ENCODE results near the gene DPP10. TPM values are rescaled to one million over a fixed set of nuclear protein-coding genes. Genes with fewer than 3 reads are reported as not detected.
A peak's percentile ranks its signal among the peaks of the same experiment; 100 is the strongest.
"Not testable (repeated sequence)": the region's sequence is repeated elsewhere in the genome, so short reads cannot be mapped to it uniquely, and the experiment has no call there.

DPP10 gene
- total RNA-seq, 4 donors from 2014 or later: 1.9 to 8.3 (median 2.9) TPM

GRCh38 chr2:114517580-114517979, 75.1 kb downstream of the DPP10 start:
- Histone ChIP-seq H3K36me3 (no peaks in the 10 kb centered on the region), H3K4me1 (no peaks in the 10 kb centered on the region), H3K9me3 (no peaks in the 10 kb centered on the region), H3K4me3 (no peak overlapping the region), H3K27ac (no peak overlapping the region), H3K27me3 (no peaks in the 10 kb centered on the region)
- no peak for TF ChIP-seq POLR2A (IDR thresholded peaks at IDR 0.05)
- TF ChIP-seq, protein P1, sequence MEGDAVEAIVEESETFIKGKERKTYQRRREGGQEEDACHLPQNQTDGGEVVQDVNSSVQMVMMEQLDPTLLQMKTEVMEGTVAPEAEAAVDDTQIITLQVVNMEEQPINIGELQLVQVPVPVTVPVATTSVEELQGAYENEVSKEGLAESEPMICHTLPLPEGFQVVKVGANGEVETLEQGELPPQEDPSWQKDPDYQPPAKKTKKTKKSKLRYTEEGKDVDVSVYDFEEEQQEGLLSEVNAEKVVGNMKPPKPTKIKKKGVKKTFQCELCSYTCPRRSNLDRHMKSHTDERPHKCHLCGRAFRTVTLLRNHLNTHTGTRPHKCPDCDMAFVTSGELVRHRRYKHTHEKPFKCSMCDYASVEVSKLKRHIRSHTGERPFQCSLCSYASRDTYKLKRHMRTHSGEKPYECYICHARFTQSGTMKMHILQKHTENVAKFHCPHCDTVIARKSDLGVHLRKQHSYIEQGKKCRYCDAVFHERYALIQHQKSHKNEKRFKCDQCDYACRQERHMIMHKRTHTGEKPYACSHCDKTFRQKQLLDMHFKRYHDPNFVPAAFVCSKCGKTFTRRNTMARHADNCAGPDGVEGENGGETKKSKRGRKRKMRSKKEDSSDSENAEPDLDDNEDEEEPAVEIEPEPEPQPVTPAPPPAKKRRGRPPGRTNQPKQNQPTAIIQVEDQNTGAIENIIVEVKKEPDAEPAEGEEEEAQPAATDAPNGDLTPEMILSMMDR (IDR thresholded peaks at IDR 0.05): no peak
- DNase-seq: no peak

- DNase-seq: no peak
- Histone ChIP-seq H3K9me3 (no peaks in the 10 kb centered on the region), H3K27ac (no peak overlapping the region), H3K36me3 (no peaks in the 10 kb centered on the region), H3K4me3 (no peak overlapping the region), H3K4me1 (no peaks in the 10 kb centered on the region), H3K27me3 (no peaks in the 10 kb centered on the region)
- no peak for TF ChIP-seq POLR2A (IDR thresholded peaks at IDR 0.05)
- TF ChIP-seq, protein P1 (IDR thresholded peaks at IDR 0.05): no peak
These were observed 76.3 kb downstream of the DPP10 start for GRCh38 chr2:114518738-114519137.

DNA sequence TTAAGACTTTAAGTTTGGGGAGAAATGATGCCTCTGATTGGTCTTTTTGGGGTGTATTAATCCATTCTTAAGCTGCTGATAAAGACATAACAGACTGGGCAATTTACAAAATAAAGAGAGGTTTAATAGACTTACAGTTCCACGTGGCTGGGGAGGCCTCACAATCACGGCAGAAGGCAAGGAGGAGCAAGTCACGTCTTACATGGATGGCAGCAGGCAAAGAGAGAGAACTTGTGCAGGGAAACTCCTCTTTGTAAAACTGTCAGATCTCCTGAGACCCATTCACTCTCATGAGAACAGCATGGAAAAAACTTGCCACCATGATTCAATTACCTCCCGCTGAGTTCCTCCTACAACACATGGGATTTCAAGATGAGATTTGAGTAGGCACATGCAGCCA, 80.2 kb downstream of the DPP10 start:
- H3K27ac ChIP-seq, H3K4me1 ChIP-seq, H3K4me3 ChIP-seq, DNase-seq, H3K36me3 ChIP-seq, H3K27me3 ChIP-seq, H3K9me3 ChIP-seq: not testable (repeated sequence)

DNA sequence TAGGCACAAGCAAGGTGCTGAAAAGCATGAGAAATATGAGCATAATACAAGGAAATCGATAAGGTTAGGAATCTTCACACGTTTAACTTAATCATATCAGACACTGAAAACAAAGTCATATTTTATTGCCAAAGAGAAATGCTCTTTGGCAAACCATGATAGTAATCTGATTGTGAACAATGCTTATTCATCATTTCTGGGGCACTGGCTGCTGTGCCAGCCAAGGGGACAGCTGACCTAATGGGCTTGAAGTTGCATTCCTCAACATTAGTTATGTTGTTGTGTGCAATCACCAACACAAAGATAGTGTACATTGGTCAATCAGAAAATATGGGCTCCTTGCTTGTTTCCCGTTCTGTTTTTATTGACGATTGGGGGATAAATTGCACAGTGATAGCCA, 83.5 kb downstream of the DPP10 start:
- Histone ChIP-seq H3K4me1 (no peaks in the 10 kb centered on the region), H3K36me3 (no peaks in the 10 kb centered on the region), H3K27ac (peak overlapping the region in 2 of 4 donors; percentile 46 to 71), H3K9me3 (no peaks in the 10 kb centered on the region), H3K27me3 (no peaks in the 10 kb centered on the region), H3K4me3 (no peak overlapping the region)
- TF ChIP-seq, protein P1 (IDR thresholded peaks at IDR 0.05): no peak
- TF ChIP-seq POLR2A (IDR thresholded peaks at IDR 0.05): no peak
- peak in 1 of 3 donors; percentile 55 for DNase-seq

- no peak overlapping the region for H3K4me3 ChIP-seq
- H3K36me3 ChIP-seq: no peaks in the 10 kb centered on the region
- peak overlapping the region in 2 of 4 donors; percentile 46 to 71 for H3K27ac ChIP-seq
- no peaks in the 10 kb centered on the region for H3K27me3 ChIP-seq
- TF ChIP-seq, protein P1 (IDR thresholded peaks at IDR 0.05): no peak
- TF ChIP-seq POLR2A (IDR thresholded peaks at IDR 0.05): no peak
- no peaks in the 10 kb centered on the region for H3K4me1 ChIP-seq
- DNase-seq: no peak
- H3K9me3 ChIP-seq: no peaks in the 10 kb centered on the region
These were observed 84.4 kb downstream of the DPP10 start for GRCh38 chr2:114526841-114527240.

- Histone ChIP-seq H3K9me3 (no peaks in the 10 kb centered on the region), H3K27me3 (no peaks in the 10 kb centered on the region), H3K36me3 (no peaks in the 10 kb centered on the region), H3K4me3 (no peak overlapping the region), H3K27ac (peak overlapping the region in 2 of 4 donors; percentile 44 to 71), H3K4me1 (no peaks in the 10 kb centered on the region)
- TF ChIP-seq, protein P1 (IDR thresholded peaks at IDR 0.05): no peak
- no peak for TF ChIP-seq POLR2A (IDR thresholded peaks at IDR 0.05)
- DNase-seq: no peak
These were observed 85.0 kb downstream of the DPP10 start for GRCh38 chr2:114527330-114527983.
